GM23248 (cell line): ENCODE results near the gene CCDC192. TPM values are rescaled to one million over a fixed set of nuclear protein-coding genes. Genes with fewer than 3 reads are reported as not detected.

ENCODE experiments used
- DNase-seq: peaks from one replicate; pipeline ENCODE4 v3.0.0-alpha.2; 2015
- H2AFZ ChIP-seq: fragments of 200-600 bp; sonication (generic); 2 replicates; pipeline ENCODE4 v1.6.1; 2016; ENCODE audit warnings: antibody characterized with exemption
- H3F3A ChIP-seq: fragments of 200-600 bp; sonication (generic); 2 replicates; pipeline ENCODE4 v1.6.1; 2016; ENCODE audit warnings: mild to moderate bottlenecking, antibody characterized with exemption, mixed run types; ENCODE audit not compliant: insufficient read depth
- H3K27ac ChIP-seq: fragments of 200-600 bp; sonication (generic); 2 replicates; pipeline ENCODE4 v1.5.1; 2016; ENCODE audit warnings: mild to moderate bottlenecking
- H3K27me3 ChIP-seq: fragments of 200-600 bp; sonication (generic); replicated peaks from 2 replicates; pipeline ENCODE4 v1.6.1; 2016; ENCODE audit warnings: mild to moderate bottlenecking; ENCODE audit not compliant: insufficient read depth
- H3K36me3 ChIP-seq: fragments of 200-600 bp; sonication (generic); 2 replicates; pipeline ENCODE4 v1.6.1; 2016; ENCODE audit warnings: low read depth, mild to moderate bottlenecking
- H3K4me1 ChIP-seq: fragments of 200-600 bp; sonication (generic); 2 replicates; pipeline ENCODE4 v1.6.1; 2016; ENCODE audit warnings: mild to moderate bottlenecking; ENCODE audit not compliant: insufficient read depth
- H3K4me2 ChIP-seq: fragments of 200-600 bp; sonication (generic); one replicate; pipeline ENCODE4 v1.6.1; 2016; ENCODE audit warnings: mild to moderate bottlenecking; ENCODE audit not compliant: unreplicated experiment
- H3K4me3 ChIP-seq: fragments of 200-600 bp; sonication (generic); 2 replicates; pipeline ENCODE4 v1.5.1; 2016; ENCODE audit warnings: mild to moderate bottlenecking
- H3K79me2 ChIP-seq: fragments of 200-600 bp; sonication (generic); 2 replicates; pipeline ENCODE4 v1.6.1; 2016; ENCODE audit warnings: mild to moderate bottlenecking; ENCODE audit not compliant: insufficient read depth
- H3K9ac ChIP-seq: fragments of 200-600 bp; sonication (generic); 2 replicates; pipeline ENCODE4 v1.6.1; 2016; ENCODE audit warnings: mild to moderate bottlenecking
- H3K9me2 ChIP-seq: fragments of 200-600 bp; sonication (generic); 2 replicates; pipeline ENCODE4 v1.6.1; 2016; ENCODE audit warnings: mixed run types, mild to moderate bottlenecking, moderate library complexity; ENCODE audit not compliant: insufficient read depth
- H3K9me3 ChIP-seq: fragments of 200-600 bp; sonication (generic); one replicate; pipeline ENCODE4 v1.6.1; 2017; ENCODE audit warnings: low read depth
- H4K20me1 ChIP-seq: fragments of 200-600 bp; sonication (generic); 2 replicates; pipeline ENCODE4 v1.6.0; 2016; ENCODE audit not compliant: insufficient read depth
- EZH2 ChIP-seq: fragments of 200-600 bp; sonication (generic); IDR thresholded peaks from 2 replicates; pipeline ENCODE4 v1.6.1; 2018; ENCODE audit warnings: antibody characterized with exemption, mild to moderate bottlenecking; ENCODE audit not compliant: insufficient read depth, poor library complexity, severe bottlenecking
- EZH2phosphoT487 ChIP-seq: fragments of 200-600 bp; sonication (generic); IDR thresholded peaks from 2 replicates; pipeline ENCODE4 v1.6.1; 2018; ENCODE audit warnings: antibody characterized with exemption, moderate library complexity, mild to moderate bottlenecking, low read depth; ENCODE audit not compliant: insufficient read depth
- WGBS, 2 experiments: methylation state at CpG; one replicate each; pipeline ENCODE4 v1.1.6; 2015 to 2017; ENCODE audit warnings: low lambda C conversion rate in 2 of 2, low coverage in 1 of 2; ENCODE audit errors: missing lambda C conversion rate in 2 of 2; 5-methylcytosine and 5-hydroxymethylcytosine counted together
- in situ Hi-C: fragments of 300-500 bp; cut with MboI; formaldehyde crosslinking; loops from 2 replicates; pipeline ENCODE4 v1.15.0; 2020
- polyA plus RNA-seq: library from polyadenylated mRNA; unstranded; fragments of >200 nt; fragmentation: Nextera tagmentation; extraction: Ambion mirVana; gene quantifications from 2 replicates; pipeline ENCODE4 v1.2.1, GENCODE V29; 2016
- total RNA-seq: library from RNA; depleted of rRNA; stranded (reverse); fragments of >200 nt; shearing (Covaris generic); gene quantifications from 2 replicates; pipeline ENCODE4 v1.2.3, GENCODE V29; 2014

CCDC192 gene
- total and polyA plus RNA-seq, 2 experiments from 2014 or later: 0.40 TPM; not detected in 1

- Histone ChIP-seq H3K4me3 (no peak overlapping the region), H2AFZ (no peak overlapping the region), H3K9me3 (no peaks in the 10 kb centered on the region), H4K20me1 (no peaks in the 10 kb centered on the region), H3K9ac (no peak overlapping the region), H3K36me3 (no peaks in the 10 kb centered on the region), H3K79me2 (no peaks in the 10 kb centered on the region), H3F3A (no peaks in the 10 kb centered on the region), H3K4me2 (no peak overlapping the region), H3K9me2 (no peaks in the 10 kb centered on the region), H3K27me3 (no peaks in the 10 kb centered on the region), H3K27ac (no peak overlapping the region), H3K4me1 (peaks cover 12% of the 10 kb centered on the region)
- TF ChIP-seq EZH2phosphoT487: no peak
- TF ChIP-seq EZH2: no peak
- 53% methylated on average over 3 of the region's 3 CpGs for WGBS, 2 experiments
- peak; percentile 48 for DNase-seq
- in situ Hi-C loops: no loop called here
Observed at GRCh38 chr5:127838661-127839060, 135.5 kb downstream of the CCDC192 start.

GRCh38 chr5:127839072-127839471 lies 135.9 kb downstream of the CCDC192 start:
- no peaks in the 10 kb centered on the region for H4K20me1 ChIP-seq

GRCh38 chr5:127839496-127840197 lies 136.5 kb downstream of the CCDC192 start:
- Histone ChIP-seq H3K9me3 (no peaks in the 10 kb centered on the region), H3K9me2 (no peaks in the 10 kb centered on the region), H2AFZ (no peak overlapping the region), H3K36me3 (no peaks in the 10 kb centered on the region), H3K79me2 (no peaks in the 10 kb centered on the region), H3K9ac (no peak overlapping the region), H3K4me3 (no peak overlapping the region), H3K27ac (no peak overlapping the region), H3K27me3 (no peaks in the 10 kb centered on the region), H3K4me1 (peaks cover 3% of the 10 kb centered on the region), H4K20me1 (no peaks in the 10 kb centered on the region), H3F3A (no peaks in the 10 kb centered on the region), H3K4me2 (no peak overlapping the region)
- 59 to 63% methylated on average over 2 of the region's 2 CpGs for WGBS, 2 experiments
- TF ChIP-seq EZH2 (no peak), EZH2phosphoT487 (no peak)
- no peak for DNase-seq
- in situ Hi-C loops: no loop called here

More at GRCh38 chr5:127839072-127839471, 135.9 kb downstream of the CCDC192 start:
- Histone ChIP-seq H3K27ac (no peak overlapping the region), H3K9me3 (no peaks in the 10 kb centered on the region), H3K4me1 (peaks cover 8% of the 10 kb centered on the region), H3K27me3 (no peaks in the 10 kb centered on the region), H2AFZ (no peak overlapping the region), H3K4me3 (no peak overlapping the region), H3K9me2 (no peaks in the 10 kb centered on the region), H3K36me3 (no peaks in the 10 kb centered on the region), H3K79me2 (no peaks in the 10 kb centered on the region), H3K4me2 (no peak overlapping the region), H3F3A (no peaks in the 10 kb centered on the region), H3K9ac (no peak overlapping the region)
- DNase-seq: no peak
- in situ Hi-C loops: no loop called here
- TF ChIP-seq EZH2phosphoT487: no peak
- TF ChIP-seq EZH2: no peak

GRCh38 chr5:127840198-127840524 lies 137.0 kb downstream of the CCDC192 start:
- no peak overlapping the region for H3K27ac ChIP-seq
- H3K4me1 ChIP-seq: no peaks in the 10 kb centered on the region
- no peaks in the 10 kb centered on the region for H3K9me2 ChIP-seq
- H4K20me1 ChIP-seq: no peaks in the 10 kb centered on the region
- no peaks in the 10 kb centered on the region for H3K79me2 ChIP-seq
- H3F3A ChIP-seq: no peaks in the 10 kb centered on the region
- TF ChIP-seq EZH2 (no peak), EZH2phosphoT487 (no peak)
- H3K4me2 ChIP-seq: no peak overlapping the region
- in situ Hi-C loops: no loop called here
- no peaks in the 10 kb centered on the region for H3K36me3 ChIP-seq
- H3K9ac ChIP-seq: no peak overlapping the region
- no peak overlapping the region for H2AFZ ChIP-seq
- 0 to 7% methylated on average over 1 of the region's 1 CpG for WGBS, 2 experiments
- no peaks in the 10 kb centered on the region for H3K27me3 ChIP-seq
- DNase-seq: no peak
- no peak overlapping the region for H3K4me3 ChIP-seq
- no peaks in the 10 kb centered on the region for H3K9me3 ChIP-seq

GRCh38 chr5:127840809-127841208 lies 137.6 kb downstream of the CCDC192 start:
- H3F3A ChIP-seq: no peaks in the 10 kb centered on the region
- no peaks in the 10 kb centered on the region for H3K27me3 ChIP-seq
- H3K4me1 ChIP-seq: no peaks in the 10 kb centered on the region
- in situ Hi-C loops: no loop called here
- H3K9me3 ChIP-seq: no peaks in the 10 kb centered on the region
- TF ChIP-seq EZH2phosphoT487: no peak
- no peak for TF ChIP-seq EZH2
- no peak for DNase-seq
- no peaks in the 10 kb centered on the region for H4K20me1 ChIP-seq
- no peak overlapping the region for H3K4me2 ChIP-seq
- no peak overlapping the region for H2AFZ ChIP-seq
- H3K79me2 ChIP-seq: no peaks in the 10 kb centered on the region
- no peak overlapping the region for H3K27ac ChIP-seq
- H3K4me3 ChIP-seq: no peak overlapping the region
- H3K9me2 ChIP-seq: no peaks in the 10 kb centered on the region
- no peaks in the 10 kb centered on the region for H3K36me3 ChIP-seq
- H3K9ac ChIP-seq: no peak overlapping the region
